Measurements from ENCODE around the gene RRP9.

The RRP9 gene

DNA sequence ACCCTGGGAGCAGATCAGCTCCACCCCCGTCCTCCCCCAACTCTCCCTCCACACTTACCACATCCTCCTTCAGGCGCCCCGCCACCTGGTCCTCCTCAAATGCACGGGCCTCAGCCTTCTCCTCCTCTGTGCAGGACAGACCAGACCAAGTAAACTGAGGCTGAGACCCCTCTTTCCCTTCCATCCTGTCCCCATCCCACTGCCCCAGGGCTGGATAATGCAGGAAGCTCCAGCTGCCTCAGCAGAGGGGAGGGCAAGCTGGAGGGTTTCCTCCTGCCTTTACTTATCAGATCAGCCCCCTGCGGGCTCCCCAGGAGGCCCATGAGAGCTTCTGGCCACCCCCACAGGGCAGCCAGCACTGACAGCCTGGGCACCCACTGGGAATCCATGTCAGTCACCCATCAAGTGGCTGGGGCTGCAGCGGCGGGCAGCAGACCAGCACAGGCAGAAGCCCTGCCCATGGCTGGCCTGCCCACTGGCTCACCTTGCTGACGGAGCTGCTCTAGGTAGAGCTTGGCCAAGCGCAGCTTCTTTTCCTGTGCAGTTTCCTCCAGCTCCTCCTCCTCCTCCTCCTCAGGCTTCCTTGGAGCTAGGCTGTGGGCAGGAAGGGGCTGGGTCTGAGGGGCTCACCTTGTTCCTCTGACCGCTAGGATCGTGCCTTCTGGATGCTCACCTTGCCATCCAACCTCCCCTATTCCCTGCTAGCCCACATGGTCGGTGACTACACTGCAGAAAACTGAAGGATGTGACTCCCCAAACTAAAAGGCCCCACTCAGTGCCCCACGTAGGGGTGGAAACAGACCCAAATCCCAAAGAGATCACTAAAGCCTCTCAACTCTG is 3.9 kb downstream of the RRP9 start:
- TF ChIP-seq, protein P1, sequence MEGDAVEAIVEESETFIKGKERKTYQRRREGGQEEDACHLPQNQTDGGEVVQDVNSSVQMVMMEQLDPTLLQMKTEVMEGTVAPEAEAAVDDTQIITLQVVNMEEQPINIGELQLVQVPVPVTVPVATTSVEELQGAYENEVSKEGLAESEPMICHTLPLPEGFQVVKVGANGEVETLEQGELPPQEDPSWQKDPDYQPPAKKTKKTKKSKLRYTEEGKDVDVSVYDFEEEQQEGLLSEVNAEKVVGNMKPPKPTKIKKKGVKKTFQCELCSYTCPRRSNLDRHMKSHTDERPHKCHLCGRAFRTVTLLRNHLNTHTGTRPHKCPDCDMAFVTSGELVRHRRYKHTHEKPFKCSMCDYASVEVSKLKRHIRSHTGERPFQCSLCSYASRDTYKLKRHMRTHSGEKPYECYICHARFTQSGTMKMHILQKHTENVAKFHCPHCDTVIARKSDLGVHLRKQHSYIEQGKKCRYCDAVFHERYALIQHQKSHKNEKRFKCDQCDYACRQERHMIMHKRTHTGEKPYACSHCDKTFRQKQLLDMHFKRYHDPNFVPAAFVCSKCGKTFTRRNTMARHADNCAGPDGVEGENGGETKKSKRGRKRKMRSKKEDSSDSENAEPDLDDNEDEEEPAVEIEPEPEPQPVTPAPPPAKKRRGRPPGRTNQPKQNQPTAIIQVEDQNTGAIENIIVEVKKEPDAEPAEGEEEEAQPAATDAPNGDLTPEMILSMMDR (IDR thresholded peaks at IDR 0.05; ENCODE audit: low read depth, low read length, missing control alignments) = no peak
- in situ Hi-C loops (cut with HindIII; ENCODE audit: low sequenced_read_pairs) = no loop called here
- no peak for DNase-seq (ENCODE audit: low read depth)
- H3K4me3 ChIP-seq (ENCODE audit: low read depth, low read length) = no peak overlapping the region

- H3K4me3 ChIP-seq (ENCODE audit: low read depth, low read length) = no peak overlapping the region
- no peak for DNase-seq (ENCODE audit: low read depth)
- TF ChIP-seq, protein P1 (IDR thresholded peaks at IDR 0.05; ENCODE audit: low read depth, low read length, missing control alignments) = no peak
- in situ Hi-C loops (cut with HindIII; ENCODE audit: low sequenced_read_pairs) = no loop called here
Measured at GRCh38 chr3:51937014-51937413, 4.7 kb downstream of the RRP9 start.

DNA sequence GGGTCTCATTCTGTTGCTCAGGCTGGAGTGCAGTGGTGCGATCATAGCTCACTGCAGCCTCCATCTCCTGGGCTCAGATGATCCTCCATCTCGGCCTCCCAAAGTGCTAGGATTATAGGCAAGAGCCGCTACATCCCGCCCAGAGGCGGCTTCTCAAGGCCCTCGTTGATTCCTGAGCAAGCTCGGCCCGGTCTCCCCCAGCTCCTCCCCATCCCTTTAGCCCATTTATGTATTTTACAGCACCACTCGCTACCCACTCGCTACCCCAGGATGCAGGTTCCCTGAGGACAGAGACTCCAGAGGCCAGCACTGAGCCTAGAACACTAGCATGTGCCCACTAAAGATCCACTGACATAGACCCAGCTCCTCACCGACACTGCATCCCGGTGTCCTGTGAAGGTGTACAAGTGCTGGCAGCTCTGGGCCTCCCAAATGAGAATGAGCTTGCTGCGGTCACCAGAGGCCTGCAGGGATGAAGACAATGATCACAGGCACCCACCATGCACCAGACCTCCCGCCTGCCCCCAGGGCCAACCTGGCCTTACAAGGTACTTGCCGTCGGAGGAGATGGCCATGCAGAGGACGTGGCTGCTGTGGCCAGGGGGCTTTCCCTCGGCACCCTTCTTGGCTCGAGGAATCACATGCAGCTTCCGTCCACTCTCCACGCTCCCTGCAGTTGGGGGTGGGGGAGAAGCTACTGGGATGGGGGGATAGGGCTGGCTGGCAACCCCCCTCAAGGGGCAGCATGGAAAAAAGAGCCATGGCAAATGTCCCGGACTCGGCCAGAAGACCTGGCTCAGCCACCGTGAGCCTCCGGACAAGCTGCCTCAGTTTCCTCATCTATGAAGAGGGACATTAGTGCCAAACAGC is 5.6 kb downstream of the RRP9 start:
- TF ChIP-seq, protein P1 (IDR thresholded peaks at IDR 0.05; ENCODE audit: low read depth, low read length, missing control alignments) = no peak
- no peak overlapping the region for H3K4me3 ChIP-seq (ENCODE audit: low read depth, low read length)
- no peak for DNase-seq (ENCODE audit: low read depth)
- in situ Hi-C loops (cut with HindIII; ENCODE audit: low sequenced_read_pairs) = no loop called here

- TF ChIP-seq, protein P1 (IDR thresholded peaks at IDR 0.05; ENCODE audit: low read depth, low read length, missing control alignments) = no peak
- DNase-seq (ENCODE audit: low read depth) = no peak
- H3K4me3 ChIP-seq (ENCODE audit: low read depth, low read length) = no peak overlapping the region
- in situ Hi-C loops (cut with HindIII; ENCODE audit: low sequenced_read_pairs) = no loop called here
Measured at GRCh38 chr3:51934991-51935885, 6.5 kb downstream of the RRP9 start.

DNA sequence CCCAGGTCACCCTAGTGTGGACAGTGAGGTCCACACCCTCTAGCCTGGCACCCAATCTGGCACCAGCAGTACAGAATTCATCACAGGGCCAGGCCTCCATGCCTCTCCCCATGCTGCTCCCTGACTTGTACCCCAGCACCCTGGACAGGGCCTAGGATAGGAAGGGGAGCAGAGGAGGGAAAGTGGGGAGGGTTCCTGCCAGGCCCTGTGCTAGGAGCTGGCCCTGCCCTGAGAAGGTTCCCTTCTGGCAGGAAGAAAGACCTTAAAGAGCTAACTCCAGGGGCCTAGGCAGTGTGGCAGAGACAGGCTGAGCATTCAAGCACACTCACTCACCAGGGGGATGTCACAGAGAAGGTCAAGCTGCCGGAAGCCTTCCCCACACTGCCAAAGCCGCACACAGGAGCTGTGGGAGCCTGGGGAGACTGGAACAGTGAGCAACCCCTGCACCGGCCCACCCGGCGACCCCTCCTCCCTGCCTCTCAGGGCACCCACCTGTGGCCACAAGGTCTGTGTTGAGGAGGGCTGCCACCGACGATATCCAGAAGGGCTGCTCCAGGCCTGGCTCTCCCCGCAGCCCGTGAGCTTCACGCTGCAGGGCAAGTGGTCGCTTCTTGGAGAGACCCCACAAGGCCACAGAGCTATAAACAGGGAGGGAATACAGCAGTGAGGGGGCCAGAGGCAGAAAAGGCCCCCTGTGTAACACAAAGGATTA is 7.4 kb downstream of the RRP9 start:
- in situ Hi-C loops (cut with HindIII; ENCODE audit: low sequenced_read_pairs) = no loop called here
- H3K4me3 ChIP-seq (ENCODE audit: low read depth, low read length) = no peak overlapping the region
- DNase-seq (ENCODE audit: low read depth) = no peak
- TF ChIP-seq, protein P1 (IDR thresholded peaks at IDR 0.05; ENCODE audit: low read depth, low read length, missing control alignments) = no peak

All from astrocyte of the cerebellum (primary cell).